Coronary artery (tissue), 2 donors: ENCODE measurements around the gene EXOSC2.

Experiments used
- DNase-seq: peaks from one replicate; pipeline ENCODE4 v3.0.0-alpha.2; 2017; ENCODE audit warnings: low spot score
- H3K27ac ChIP-seq, 2 donors: fragments of 200-600 bp; sonication (generic); one replicate each; pipeline ENCODE4 v1.5.1; 2016 to 2019
- H3K4me3 ChIP-seq: fragments of 200-600 bp; sonication (generic); 2 replicates; pipeline ENCODE4 v1.5.1; 2016; ENCODE audit warnings: mild to moderate bottlenecking, moderate library complexity
- TF ChIP-seq, protein P1 (sequence below): fragments of 200-600 bp; sonication (generic); IDR thresholded peaks from one replicate; pipeline ENCODE4 v1.5.1; 2019; ENCODE audit warnings: antibody characterized with exemption

Gene EXOSC2

DNA sequence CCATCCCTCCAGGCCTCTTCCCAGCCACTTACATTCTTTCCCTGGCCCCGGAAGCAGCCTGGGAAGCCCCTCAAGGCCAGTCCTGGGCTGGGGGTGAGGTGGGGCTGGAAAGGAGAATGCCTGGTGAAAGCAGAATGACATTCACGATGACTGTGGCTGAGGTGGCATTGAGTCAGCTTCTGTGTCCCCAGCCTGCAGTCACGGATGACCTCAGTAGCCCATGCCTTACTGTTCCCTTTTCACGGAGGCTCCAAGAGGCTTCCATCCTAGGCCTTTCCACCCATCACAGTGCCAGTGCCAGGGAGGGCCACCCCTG lies 26.5 kb upstream of the EXOSC2 start:
- H3K27ac ChIP-seq = no peak overlapping the region
- TF ChIP-seq, protein P1, sequence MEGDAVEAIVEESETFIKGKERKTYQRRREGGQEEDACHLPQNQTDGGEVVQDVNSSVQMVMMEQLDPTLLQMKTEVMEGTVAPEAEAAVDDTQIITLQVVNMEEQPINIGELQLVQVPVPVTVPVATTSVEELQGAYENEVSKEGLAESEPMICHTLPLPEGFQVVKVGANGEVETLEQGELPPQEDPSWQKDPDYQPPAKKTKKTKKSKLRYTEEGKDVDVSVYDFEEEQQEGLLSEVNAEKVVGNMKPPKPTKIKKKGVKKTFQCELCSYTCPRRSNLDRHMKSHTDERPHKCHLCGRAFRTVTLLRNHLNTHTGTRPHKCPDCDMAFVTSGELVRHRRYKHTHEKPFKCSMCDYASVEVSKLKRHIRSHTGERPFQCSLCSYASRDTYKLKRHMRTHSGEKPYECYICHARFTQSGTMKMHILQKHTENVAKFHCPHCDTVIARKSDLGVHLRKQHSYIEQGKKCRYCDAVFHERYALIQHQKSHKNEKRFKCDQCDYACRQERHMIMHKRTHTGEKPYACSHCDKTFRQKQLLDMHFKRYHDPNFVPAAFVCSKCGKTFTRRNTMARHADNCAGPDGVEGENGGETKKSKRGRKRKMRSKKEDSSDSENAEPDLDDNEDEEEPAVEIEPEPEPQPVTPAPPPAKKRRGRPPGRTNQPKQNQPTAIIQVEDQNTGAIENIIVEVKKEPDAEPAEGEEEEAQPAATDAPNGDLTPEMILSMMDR = no peak
- DNase-seq = no peak
- no peak overlapping the region for H3K4me3 ChIP-seq

DNA sequence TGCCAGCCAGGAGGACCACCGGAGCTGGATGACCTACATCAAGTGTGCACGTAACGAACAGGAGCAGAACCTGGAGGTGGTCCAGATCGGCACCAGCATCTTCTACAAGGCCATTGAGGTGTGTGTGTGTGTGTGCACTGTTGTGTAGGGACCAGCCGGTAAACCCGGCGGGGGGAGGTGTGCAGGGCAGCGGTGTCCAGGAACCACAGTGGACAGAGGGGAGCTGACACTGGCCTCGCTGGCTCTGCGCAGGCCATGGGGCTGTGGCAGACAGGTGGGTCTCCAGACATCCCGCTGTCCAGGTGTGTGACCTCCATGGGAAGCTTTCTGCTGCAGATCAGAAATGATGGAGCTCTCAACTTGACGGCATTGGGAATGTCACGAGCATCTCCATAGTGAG lies 25.4 kb upstream of the EXOSC2 start:
- Histone ChIP-seq H3K27ac (no peak overlapping the region), H3K4me3 (no peak overlapping the region)
- DNase-seq = no peak
- TF ChIP-seq, protein P1 = no peak

DNA sequence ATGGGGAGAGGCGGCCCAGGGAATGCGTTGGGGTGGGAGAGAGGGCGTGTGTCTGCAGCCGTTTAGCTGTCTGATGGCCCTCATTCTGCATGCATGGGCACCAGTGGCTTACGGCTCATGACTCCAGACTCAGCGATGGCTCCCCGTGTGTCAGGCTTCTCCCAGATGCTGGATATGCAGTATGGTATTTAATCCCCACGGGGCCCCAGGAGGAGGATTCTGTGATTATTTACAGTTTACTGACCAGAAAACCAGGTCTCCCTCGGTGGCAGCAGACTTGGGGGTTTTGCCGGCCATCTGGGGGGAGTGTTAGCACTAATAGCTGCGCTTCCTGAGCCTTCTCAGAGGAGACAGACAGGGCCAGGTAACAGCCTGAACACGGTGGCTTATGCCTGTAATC lies 24.9 kb upstream of the EXOSC2 start:
- no peak overlapping the region for H3K27ac ChIP-seq
- DNase-seq = no peak
- no peak overlapping the region for H3K4me3 ChIP-seq
- TF ChIP-seq, protein P1 = no peak

DNA sequence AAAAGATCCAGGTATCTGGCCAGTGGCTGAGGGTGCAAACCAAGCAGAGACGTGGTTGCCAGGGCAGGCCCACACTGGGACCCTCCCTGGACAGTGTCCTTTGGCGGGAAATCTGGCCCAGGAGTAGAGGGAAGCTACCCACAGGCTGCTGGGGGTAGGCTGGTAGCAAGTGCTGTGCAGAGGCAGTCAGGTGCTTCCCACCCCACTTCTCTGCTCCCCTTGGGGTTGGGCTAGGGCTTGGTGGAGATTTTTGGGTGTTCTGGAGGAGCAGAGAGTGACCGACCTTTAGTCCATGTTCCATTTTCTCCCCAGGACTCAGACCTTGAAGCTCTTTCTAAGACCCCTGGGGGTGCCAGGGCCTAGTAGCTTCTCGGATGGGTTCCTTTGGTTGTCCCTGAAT lies 23.6 kb upstream of the EXOSC2 start:
- no peak for DNase-seq
- Histone ChIP-seq H3K27ac (no peak overlapping the region), H3K4me3 (no peak overlapping the region)
- TF ChIP-seq, protein P1 = no peak

DNA sequence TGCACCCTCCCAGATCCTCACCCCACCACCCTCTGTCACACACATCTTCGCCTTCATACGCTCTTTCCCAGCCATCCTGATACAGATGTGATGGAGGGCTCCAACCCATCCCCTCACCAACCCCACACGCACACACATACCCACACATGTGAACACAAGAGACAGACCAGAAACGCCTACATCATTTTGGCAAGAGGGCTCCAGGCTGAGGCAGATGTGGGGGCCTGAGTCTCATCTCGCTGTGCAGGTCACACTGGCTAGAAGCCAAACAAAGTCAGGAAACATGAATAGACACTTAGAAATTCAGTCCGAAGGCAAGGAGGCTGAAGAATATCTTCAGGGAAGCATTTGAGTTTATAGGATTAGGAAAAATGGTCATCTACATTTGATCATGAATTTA lies 22.9 kb upstream of the EXOSC2 start:
- no peak overlapping the region for H3K27ac ChIP-seq
- TF ChIP-seq, protein P1 = no peak
- no peak for DNase-seq
- no peak overlapping the region for H3K4me3 ChIP-seq

DNA sequence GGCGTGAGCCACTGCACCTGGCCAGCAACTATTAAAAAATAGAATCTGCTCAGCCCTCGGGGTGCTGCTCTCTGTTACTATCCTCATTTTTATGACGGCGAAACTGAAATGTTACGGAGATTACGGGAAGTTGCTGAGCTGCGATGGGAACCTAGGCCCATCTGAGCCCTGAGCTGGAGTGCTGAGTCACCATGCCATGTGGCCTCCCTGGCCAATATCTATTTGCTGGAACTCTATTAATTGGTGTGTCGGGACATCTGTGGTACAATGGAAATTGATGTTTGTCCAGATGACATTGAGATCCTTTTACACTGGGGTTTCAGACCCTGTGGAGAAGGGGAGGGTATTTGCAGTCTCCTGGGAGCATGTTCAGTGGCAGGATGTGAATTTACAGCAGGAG lies 21.1 kb upstream of the EXOSC2 start:
- no peak overlapping the region for H3K4me3 ChIP-seq
- no peak overlapping the region for H3K27ac ChIP-seq
- TF ChIP-seq, protein P1 = no peak
- DNase-seq = no peak

DNA sequence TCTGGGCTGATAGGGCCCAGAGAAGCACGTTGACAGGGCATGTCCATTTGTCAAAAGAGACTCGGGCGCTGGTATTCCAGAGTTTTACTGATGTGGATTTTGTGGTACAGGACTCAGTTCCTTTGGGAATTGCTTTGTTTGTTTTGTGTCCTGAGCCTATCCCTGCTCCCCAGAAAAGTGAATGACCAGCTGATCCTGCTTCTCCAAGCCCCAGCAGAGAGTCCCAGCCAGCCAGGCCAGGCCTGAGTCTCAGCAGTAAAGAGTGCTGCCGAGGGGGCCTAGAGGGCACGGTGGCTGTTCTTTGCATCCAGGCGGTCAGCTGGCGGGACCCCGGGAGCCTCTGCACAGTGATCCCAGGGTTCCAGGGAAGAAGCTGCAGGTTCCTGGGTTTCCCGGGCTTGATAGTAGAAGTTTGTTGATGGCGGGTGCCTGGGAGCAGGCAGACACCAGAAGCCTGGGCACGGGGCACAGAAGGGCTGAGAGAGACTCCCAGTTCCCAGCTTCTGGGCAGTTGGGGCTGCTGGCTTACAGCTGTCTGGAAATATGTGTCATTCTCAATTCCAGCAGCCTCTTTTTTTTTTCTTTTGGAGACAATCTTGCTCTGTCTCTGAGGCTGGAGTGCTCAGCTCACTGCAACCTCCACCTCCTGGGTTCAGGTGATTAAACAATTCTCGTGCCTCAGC lies 20.5 kb upstream of the EXOSC2 start:
- no peak overlapping the region for H3K4me3 ChIP-seq
- H3K27ac ChIP-seq = no peak overlapping the region
- peak; percentile 54 for DNase-seq
- TF ChIP-seq, protein P1 = no peak
